22Rv1 (cell line): ENCODE measurements around the gene C22orf15.

Source experiments
- ZFX ChIP-seq: fragments of 450-650 bp; IDR thresholded peaks from 2 replicates; pipeline ENCODE4 v1.6.1; 2017; ENCODE audit warnings: antibody characterized with exemption, borderline replicate concordance
- TF ChIP-seq, protein P1 (sequence below): fragments of 450-650 bp; IDR thresholded peaks from 2 replicates; pipeline ENCODE4 v1.5.1; 2017; ENCODE audit warnings: mild to moderate bottlenecking

DNA sequence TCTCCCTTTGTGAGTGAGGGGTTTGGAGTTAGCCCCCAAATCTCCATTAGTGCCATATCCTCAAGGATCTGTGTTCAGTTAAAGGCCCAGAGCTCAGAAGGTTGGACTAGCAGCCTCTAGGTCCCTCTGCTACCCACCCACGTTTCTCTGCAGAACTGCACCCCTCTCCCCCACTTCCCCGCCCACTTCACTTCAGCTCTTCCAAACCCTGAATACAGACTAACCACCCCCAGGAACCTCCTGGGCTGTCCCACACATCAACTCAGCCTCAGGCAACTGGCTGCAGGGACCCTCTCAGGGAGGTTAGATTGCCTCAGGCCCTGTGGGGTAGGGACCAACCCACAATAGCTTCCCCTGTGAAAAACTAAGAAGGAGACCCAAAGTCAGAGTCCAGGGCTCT, 9.4 kb upstream of the C22orf15 start:
- TF ChIP-seq, protein P1, sequence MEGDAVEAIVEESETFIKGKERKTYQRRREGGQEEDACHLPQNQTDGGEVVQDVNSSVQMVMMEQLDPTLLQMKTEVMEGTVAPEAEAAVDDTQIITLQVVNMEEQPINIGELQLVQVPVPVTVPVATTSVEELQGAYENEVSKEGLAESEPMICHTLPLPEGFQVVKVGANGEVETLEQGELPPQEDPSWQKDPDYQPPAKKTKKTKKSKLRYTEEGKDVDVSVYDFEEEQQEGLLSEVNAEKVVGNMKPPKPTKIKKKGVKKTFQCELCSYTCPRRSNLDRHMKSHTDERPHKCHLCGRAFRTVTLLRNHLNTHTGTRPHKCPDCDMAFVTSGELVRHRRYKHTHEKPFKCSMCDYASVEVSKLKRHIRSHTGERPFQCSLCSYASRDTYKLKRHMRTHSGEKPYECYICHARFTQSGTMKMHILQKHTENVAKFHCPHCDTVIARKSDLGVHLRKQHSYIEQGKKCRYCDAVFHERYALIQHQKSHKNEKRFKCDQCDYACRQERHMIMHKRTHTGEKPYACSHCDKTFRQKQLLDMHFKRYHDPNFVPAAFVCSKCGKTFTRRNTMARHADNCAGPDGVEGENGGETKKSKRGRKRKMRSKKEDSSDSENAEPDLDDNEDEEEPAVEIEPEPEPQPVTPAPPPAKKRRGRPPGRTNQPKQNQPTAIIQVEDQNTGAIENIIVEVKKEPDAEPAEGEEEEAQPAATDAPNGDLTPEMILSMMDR, result no peak
- TF ChIP-seq ZFX, result no peak
